ENCODE results near the gene NME5.
"Not testable (repeated sequence)": the region's sequence is repeated elsewhere in the genome, so short reads cannot be mapped to it uniquely, and the experiment has no call there.

Gene NME5, protein sequence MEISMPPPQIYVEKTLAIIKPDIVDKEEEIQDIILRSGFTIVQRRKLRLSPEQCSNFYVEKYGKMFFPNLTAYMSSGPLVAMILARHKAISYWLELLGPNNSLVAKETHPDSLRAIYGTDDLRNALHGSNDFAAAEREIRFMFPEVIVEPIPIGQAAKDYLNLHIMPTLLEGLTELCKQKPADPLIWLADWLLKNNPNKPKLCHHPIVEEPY

DNA sequence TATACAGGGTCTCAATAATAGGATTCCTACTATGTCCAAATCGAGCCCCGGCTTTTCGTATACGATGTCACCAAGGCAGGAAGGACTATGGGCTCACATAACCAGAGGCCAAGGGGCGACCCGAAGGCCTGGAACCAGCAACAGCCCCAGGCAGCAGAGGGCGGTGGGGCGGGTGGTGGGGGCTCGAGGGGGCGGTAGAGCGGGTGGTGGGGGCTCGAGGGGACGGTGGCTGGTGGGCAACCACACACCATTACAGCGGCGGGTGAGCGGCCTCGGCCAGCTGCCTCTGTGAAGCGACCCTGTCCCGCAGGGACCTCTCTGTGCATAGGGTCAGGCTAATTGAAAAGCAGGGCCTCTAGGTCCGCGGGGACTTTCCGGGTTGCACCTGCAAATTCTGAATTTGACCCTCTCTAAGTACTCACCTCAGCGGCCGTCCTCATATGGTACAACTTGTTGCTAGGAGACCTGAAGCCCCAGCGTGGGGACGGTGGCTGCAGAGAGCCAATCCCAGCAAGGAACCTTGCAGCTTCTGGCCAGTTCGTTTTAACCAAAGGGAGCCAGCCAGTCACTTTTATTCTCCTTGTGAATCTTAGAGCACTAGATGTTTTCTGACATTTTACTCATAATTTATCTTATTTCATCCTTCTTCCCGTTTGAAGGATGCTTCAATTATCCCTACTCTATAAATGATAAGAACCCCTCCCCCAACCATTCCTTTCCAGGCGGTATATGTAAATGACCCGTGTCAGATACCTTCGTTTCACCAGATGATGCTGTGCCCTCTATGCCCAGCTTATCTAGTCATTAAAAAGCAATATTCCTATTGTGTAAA, at the start of gene NME5:
Gene NME5, minus strand, starts transcription at position 480 of the 832 bp plus-strand sequence. CDS start 648 bp downstream, outside the sequence.
- DNase-seq (ENCODE audit: low read depth in 2 of 2): no peak

DNA sequence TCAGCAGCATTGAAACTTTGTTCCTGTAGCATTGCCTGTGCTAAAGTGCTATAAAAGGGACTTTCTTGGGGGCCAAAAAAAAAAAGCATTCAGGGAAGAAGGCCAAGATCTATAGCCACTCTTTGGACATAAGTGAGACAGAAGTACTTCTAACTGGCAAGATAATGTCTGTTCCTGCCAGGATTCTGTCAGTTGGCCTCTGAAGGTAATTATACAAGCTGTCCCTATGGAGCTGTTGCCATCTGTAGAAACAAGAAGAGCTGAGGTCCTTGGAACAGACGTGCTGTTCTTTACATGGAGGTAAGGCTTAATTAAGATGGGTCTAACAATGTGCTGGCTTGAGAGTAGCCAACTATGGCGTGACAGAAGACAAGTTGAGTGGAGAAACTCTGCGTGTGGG, 49.4 kb upstream of the NME5 start:
- no peak for DNase-seq (ENCODE audit: low read depth in 2 of 2)

DNA sequence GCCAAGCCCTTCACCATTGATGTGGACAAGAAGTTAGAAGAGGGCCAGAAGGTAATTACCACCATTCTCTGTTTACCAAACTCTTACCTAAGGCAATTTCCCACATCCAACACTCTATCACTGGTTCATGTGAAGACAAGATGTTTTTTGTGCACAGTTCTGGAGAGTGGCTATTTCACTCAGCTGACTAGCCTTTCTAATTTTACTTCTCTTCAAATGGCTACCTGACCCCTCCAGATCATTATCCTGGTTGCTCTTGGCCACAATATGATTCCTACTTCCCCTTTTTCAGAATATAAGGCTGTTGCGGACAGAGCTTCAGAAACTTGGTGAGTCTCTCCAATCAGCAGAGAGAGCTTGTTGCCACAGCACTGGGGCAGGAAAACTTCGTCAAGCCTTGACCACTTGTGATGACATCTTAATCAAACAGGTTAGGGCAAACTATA, 46.8 kb upstream of the NME5 start:
- no peak for DNase-seq (ENCODE audit: low read depth in 2 of 2)

DNA sequence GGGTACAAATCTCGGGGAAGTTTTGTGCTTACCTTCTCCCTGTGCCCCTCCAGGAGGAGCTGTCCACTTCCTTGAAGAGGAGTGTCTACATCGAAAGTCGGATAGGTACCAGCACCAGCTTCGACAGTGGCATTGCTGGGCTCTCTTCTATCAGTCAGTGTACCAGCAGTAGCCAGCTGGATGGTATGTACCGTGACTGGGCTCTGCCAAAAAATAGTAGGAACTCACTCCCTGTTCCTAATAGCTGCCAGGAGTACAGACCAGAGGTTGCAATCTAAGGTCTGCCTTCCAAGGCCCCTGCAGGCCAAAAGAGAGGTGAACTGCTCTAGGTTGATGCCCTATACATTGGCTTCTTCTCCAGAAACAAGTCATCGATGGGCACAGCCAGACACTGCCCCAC, 43.6 kb upstream of the NME5 start:
- no peak for DNase-seq (ENCODE audit: low read depth in 2 of 2)

DNA sequence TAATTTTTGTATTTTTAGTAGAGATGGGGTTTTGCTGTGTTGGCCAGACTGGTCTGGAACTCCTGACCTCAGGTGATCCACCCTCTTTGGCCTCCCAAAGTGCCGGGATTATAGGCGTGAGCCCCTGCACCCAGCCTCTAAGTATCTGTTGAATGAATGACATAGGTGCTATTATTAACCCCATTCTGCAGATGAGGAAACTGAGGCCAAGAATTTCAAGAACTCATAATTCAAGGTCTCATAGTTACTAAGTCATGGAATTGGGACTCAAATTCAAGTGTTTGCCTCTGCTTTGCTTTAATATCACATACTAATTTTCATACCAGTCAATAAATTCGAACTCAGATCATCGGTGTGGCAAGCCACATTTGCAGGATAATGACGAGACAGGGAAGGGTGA, 41.6 kb upstream of the NME5 start:
- no peak for DNase-seq (ENCODE audit: low read depth in 2 of 2)

DNA sequence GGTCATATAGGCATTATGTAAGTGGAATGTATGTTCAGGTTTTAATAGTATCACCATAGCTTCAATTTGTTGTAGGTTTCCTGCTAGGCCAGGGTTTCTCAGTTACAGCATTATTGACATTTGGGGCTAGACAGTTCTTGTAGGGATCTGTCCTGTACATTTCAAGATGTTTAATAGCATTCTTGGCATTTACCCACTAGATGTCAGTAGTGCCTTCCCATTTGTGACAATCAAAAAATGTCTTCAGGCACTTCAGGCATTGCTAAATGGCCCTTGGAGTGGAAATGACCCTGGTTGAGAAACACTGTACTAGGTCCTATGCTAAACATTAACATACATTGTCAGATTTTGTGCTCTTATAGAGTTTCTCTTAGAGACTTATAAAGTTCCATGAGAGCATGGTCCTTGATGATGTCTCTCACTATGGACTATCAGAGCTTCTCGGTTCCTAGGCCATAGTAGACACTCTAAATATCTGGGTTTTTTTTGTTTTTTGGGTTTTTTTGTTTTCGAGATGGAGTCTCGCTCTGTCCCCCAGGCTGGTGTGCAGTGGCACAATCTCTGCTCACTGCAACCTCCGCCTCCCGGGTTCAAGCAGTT, 41.1 kb upstream of the NME5 start:
- no peak for DNase-seq (ENCODE audit: low read depth in 2 of 2)

DNA sequence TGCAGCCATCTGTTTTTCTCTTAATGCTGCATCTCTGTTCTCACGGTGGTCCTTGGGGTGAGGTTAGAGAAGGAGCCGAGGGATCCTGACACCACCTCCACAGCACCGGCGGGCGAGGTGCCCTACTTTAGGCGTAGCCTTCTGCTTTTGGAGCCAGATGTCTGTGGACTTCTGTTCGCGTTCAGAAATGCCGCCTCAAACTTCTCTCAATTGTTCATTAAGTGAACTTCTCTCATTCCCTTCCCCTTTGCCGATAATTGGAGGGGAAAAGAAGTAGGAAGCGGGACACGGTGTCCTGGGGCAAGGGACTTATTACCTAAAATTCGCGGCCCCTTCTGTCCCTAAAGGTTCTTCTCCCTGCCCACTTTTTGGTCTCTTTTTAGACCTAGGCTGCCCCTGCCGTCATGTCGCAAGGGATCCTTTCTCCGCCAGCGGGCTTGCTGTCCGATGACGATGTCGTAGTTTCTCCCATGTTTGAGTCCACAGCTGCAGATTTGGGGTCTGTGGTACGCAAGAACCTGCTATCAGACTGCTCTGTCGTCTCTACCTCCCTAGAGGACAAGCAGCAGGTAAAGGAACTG, 40.1 kb upstream of the NME5 start:
- DNase-seq (ENCODE audit: low read depth in 2 of 2): no peak

DNA sequence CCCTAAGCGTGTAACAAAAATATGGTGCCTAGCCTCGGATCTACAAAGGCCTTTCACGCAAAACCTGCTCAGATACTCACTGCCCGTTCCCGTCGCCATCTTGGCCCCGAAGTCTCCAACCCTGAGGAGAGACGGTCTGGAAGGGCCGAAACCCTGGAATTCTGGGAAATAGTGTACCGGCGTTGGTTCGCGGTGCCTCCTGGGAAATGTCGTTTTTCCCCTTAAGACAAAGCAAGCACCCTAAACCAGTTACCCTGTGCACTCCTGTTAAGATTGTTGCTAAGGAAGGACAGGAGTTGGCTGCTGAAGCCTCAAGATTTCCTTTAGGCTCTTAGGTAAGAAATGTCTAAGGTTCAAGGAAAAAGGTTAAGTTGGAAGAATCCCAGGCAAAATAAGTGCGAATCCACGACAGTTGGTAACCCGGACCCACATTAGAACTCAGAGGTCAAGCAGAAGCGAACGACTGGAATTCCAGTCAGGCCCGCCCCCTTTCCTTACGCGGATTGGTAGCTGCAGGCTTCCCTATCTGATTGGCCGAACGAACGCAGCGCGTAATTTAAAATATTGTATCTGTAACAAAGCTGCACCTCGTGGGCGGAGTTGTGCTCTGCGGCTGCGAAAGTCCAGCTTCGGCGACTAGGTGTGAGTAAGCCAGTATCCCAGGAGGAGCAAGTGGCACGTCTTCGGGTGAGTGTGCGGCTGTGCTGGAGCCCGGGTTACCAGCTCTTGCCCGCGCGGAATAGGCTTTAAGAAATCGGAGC, 39.5 kb upstream of the NME5 start, which contains the start of the genes BRD8 and KIF20A:
Gene BRD8, minus strand, starts transcription at position 115 of the 761 bp plus-strand sequence. Its CDS starts 16 bp downstream, at position 99.
Gene KIF20A, plus strand, starts transcription at position 597 of the 761 bp plus-strand sequence. CDS start 569 bp downstream, outside the sequence.
- peak; percentile 70 to 78 for DNase-seq (ENCODE audit: low read depth in 2 of 2)

DNA sequence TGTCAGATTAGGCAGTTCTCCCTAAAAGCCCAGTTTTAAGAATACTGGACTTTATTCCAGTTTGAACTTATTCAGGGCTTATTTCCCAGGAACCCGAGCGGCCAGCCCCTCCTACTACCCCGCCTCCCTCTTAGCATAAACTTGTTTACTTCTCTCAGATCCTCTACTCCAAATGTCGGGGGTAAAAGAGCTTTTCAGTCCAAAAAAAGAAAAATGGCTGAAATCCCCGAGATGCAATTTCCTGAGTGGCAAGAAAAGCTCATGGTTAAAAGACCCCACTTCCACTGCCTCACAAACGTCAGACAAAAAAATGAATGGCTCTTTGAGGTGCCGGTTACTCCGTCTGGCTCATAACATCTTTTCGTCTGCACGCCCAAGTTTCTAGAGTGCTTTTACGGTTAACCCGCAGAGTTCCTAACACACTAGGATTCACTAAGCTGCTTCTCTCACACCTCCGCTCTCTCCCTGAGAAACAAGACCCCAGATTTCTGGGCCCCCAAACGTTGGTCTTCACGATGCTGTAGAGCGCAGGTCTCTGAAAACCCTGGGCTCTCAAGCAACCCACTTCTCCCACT, 38.8 kb upstream of the NME5 start:
- no peak for DNase-seq (ENCODE audit: low read depth in 2 of 2)

DNA sequence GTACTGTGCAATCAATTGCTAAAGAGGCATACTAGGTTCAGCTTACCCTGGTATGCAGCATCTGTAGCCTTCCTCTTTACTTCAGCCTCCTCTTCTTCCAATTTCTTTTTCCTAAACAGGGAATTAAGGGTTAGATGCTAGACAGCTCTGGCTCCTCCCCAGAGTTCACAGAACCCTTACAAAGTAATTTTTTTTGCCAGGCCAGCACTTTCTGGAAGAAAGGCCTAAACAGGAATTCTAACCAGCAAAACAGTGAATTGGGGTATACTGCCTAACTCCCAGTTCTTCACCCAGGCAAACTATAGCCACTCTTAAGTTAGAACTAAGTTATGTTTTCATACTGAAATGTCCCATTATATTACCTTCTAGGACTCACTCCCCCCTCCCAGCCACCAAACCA, 31.1 kb upstream of the NME5 start:
- DNase-seq (ENCODE audit: low read depth in 2 of 2): no peak

DNA sequence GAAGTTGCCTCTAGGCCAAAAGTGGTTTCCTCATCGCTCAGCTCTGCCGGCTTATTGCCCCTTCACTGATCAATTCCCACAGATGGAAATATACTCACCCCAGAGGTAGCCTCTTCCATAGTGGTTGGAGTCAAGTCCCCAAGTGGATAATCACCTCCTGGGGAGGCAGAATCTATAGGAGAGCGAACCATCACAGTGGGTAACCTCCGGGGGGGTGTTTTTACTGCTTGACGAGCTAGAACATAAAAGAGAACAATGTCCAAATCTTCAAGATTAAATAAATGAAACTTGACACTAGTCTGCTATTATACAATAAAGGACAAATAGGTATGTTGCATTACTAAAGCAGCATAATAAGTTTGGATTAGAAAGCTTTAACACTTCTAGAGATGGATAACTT, 29.9 kb upstream of the NME5 start:
- DNase-seq (ENCODE audit: low read depth in 2 of 2): no peak

DNA sequence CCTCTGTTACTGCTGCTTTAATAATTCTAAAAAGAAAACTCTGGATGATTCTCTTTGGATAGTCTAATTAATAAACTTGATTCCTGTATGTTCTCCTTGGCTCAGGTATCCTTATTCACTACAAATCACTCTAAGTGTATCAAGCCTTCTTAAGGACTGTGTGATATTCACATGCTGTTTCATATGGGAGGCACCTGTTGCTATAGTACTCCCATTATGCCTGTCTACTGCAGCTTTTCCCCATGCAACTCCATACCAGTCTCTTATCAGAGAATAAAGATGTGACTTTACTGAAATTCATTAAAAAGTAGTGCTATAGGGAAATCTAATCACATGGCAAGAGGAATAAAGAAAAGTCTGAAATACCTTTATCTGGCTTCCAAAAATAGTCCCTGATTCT, 24.5 kb upstream of the NME5 start:
- no peak for DNase-seq (ENCODE audit: low read depth in 2 of 2)

DNA sequence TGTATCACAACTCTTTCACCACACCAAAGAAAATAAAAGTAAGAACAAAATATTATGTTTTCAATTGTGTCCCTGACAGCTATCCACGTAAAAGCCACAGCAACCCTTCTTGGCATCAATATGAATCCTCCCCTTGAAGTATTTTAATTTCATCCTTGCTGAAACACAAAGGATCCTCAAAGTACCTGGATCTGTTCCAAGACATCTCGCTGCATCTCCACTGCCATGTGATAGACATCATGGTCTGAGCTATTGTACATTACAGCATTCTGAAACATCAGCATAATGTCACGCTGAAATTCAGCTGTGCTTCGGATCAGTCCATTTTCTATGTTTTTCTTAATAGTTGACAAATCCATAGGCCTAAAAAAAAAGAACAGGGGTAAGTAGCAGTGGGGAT, 21.5 kb upstream of the NME5 start:
- DNase-seq (ENCODE audit: low read depth in 2 of 2): no peak

DNA sequence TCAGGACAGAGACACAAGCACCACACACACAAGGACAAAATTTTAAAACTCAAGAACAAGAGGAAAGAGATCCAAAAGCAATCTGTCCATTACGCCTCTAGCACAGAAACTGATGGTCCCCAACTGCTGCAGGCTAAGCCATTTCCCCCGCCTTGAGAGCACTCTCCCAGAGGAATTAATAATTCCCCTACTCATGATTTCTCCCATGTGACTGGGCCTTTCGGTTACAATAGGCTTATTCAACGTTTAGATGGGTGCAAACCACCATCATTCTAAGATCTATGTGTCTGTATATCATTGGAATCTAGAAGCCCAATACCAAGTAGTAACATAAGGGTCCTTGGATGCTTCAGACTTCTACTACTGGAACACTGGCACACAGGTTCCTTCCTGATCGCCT, 20.4 kb upstream of the NME5 start:
- no peak for DNase-seq (ENCODE audit: low read depth in 2 of 2)

DNA sequence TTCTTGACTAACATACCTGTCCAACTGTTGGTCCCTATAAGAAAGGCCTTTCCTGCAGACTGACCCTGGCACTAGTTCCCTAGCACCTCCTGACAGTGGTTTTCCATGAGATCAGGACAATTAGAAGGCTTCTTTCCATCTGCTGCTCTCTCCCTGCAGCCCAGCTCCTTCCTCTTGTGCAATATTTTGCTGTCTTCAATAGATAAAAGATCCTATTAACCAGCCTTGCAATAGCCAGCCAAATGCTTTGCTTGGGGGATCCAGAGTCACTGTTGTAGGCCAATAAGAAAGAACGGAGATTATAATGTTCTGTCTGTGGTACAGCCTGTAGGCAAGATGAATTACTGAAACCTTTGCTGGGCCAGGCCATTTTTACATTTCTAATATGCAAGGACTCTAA, 18.4 kb upstream of the NME5 start:
- DNase-seq (ENCODE audit: low read depth in 2 of 2): no peak

DNA sequence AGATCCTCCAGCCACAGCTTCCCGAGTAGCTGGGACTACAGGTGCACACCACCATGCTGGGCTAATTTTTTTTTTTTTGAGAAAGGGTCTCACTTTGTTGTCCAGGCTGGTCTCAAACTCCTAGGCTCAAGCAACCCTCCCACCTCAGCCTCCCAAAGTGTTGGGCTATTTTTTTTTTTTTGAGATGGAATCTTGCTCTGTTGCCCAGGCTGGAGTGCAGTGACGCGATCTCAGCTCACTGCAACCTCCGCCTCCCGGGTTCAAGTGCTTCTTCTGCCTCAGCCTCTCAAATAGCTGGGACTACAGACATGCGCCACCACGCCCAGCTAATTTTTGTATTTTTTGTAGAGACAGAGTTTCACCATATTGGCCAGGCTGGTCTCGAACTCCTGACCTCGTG, 16.7 kb upstream of the NME5 start:
- not testable (repeated sequence) for DNase-seq (ENCODE audit: low read depth in 2 of 2)

DNA sequence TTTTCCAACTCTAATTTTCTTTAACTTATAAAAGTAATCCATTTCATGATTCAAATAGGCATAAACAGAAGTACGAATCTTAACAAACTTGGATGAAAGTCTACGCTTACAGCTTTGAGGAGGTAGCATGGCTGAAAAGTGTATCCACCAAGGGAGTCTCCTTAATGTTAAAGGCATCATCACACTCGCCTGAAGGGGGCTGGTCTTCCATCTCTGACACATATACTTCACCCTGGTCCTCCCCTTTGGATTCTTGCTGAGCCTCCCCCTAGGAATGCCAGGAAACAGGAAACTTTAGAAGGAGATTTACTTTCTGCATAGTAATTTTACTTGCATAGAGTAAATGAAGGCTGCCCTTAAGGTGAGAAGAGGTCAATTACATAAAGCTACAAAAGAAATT, 10.3 kb upstream of the NME5 start:
- no peak for DNase-seq (ENCODE audit: low read depth in 2 of 2)

DNA sequence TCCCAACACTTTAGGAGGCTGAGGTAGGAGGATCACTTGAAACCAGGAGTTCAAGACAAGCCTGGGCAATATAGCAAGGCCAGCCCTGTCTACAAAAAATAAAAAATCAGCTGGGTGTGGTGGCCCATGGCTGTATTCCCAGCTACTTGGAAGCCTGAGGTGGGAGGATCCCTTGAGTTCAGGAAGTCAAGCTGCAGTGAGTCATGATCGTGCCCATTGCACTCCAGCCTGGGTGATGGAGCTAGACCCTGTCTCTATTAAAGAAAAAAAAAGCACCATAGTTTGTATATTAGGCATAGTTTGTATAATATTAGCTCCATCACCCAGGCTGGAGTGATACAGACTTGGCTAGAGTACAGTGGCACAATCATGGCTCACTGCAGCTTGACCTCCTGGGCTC, 9.6 kb upstream of the NME5 start:
- DNase-seq (ENCODE audit: low read depth in 2 of 2): no peak

DNA sequence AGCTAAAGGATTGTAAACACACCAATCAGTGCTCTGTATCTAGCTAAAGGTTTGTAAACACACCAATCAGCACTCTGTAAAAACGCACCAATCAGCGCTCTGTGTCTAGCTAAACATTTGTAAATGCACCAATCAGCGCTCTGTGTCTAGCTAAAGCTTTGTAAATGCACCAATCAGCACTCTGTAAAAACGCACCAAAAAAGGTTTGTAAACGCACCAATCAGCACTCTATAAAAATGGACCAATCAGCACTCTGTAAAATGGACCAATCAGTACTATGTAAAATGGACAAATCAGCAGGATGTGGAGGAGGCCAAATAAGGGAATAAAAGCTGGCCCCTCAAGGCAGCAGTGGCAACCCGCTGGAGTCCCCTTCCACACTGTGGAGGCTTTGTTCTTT, 4.3 kb upstream of the NME5 start:
- DNase-seq (ENCODE audit: low read depth in 2 of 2): not testable (repeated sequence)

DNA sequence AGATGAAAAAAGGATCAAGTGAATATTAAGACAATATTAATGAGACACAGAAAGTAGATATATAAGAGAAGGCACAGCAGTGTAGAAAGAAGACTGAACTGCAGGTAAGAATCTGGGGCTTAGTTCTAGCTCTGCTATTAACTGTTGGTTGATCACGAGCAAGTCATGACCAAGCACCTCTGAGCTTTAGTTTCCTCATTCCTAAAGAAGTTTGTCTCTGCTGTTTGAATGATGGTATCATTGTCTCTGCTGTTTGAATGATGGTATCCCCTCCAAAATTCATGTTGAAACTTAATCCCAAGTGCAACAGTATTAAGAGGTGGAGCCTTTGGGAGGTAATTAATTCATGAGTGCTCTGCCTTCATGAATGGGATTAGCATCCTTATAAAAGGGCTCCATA, 2.5 kb upstream of the NME5 start:
- no peak for DNase-seq (ENCODE audit: low read depth in 2 of 2)

DNA sequence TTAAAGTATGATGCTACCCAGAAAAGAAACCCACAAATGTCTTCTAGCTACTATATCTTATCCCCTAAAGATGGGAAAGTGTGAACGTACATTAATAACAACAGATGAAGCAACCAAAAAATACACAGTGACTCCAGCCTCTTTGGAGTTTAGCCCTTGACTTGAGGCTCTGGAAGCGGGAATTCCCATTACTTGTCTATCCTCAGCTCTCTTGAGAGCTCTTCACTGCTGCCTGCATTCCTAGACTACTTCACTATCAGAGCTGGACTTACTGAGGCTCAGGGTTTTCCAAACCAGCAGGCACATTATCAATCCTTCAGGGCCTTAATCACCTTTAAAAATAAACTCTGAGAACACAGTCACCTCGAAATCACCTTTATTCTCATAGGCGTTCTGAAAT, 1.0 kb upstream of the NME5 start:
- DNase-seq (ENCODE audit: low read depth in 2 of 2): no peak

Measured in stimulated activated CD8-positive, alpha-beta memory T cell treated with anti-CD3 and anti-CD28 coated beads, Interleukin-7, amount 100 ng/mL, for 1 hour (primary cell).